A673 (cell line): ENCODE data around the gene TCERG1L. TPM values are rescaled to one million over a fixed set of nuclear protein-coding genes. Genes with fewer than 3 reads are reported as not detected.

Experiments used
- BruUV-seq: library from RNA; stranded (reverse); fragments of 400-500 nt; replicated peaks from 2 replicates; lab custom pipeline; 2021; lab: Mats Ljungman, UMichigan
- CTCF ChIA-PET: fragments of 300-600 bp; sonication (Branson Sonifier 250); formaldehyde crosslinking; loops from one replicate; lab custom pipeline; 2022; ENCODE audit warnings: antibody characterized with exemption; lab: Charles Lee
- POLR2A ChIA-PET: fragments of 300-600 bp; sonication (Branson Sonifier 250); formaldehyde crosslinking; loops from one replicate; lab custom pipeline; 2022; ENCODE audit warnings: antibody characterized with exemption; ENCODE audit not compliant: low non-redundant PET; lab: Charles Lee
- DNase-seq: peaks from one replicate; pipeline ENCODE4 v3.0.0-alpha.2; 2015; ENCODE audit warnings: low spot score
- H3K27ac ChIP-seq: fragments of 200-600 bp; sonication (generic); 2 replicates; pipeline ENCODE4 v1.5.1; 2016; ENCODE audit warnings: mixed run types, low read depth, mild to moderate bottlenecking, mixed read lengths, antibody characterized with exemption, low read length; ENCODE audit not compliant: poor library complexity, severe bottlenecking
- H3K27me3 ChIP-seq: fragments of 200-600 bp; sonication (generic); replicated peaks from 2 replicates; pipeline ENCODE4 v1.6.1; 2017; ENCODE audit warnings: mixed run types, low read depth, mild to moderate bottlenecking, mixed read lengths, antibody characterized with exemption, low read length; ENCODE audit not compliant: insufficient read depth, poor library complexity
- H3K36me3 ChIP-seq: fragments of 200-600 bp; sonication (generic); 2 replicates; pipeline ENCODE4 v1.6.1; 2016; ENCODE audit warnings: mixed run types, mild to moderate bottlenecking, mixed read lengths, antibody characterized with exemption, low read length; ENCODE audit not compliant: insufficient read depth, poor library complexity, severe bottlenecking
- H3K4me1 ChIP-seq: fragments of 200-600 bp; sonication (generic); 2 replicates; pipeline ENCODE4 v1.6.1; 2017; ENCODE audit warnings: mixed run types, mild to moderate bottlenecking, mixed read lengths, antibody characterized with exemption, low read length; ENCODE audit not compliant: insufficient read depth, poor library complexity, severe bottlenecking
- H3K4me3 ChIP-seq: fragments of 200-600 bp; sonication (generic); 2 replicates; pipeline ENCODE4 v1.5.1; 2016; ENCODE audit warnings: low read depth, mixed run types, mild to moderate bottlenecking, mixed read lengths, low read length; ENCODE audit not compliant: poor library complexity, severe bottlenecking
- H3K9me3 ChIP-seq: fragments of 200-600 bp; sonication (generic); 2 replicates; pipeline ENCODE4 v1.6.1; 2016; ENCODE audit warnings: mixed run types, low read depth, mild to moderate bottlenecking, mixed read lengths, antibody characterized with exemption, low read length; ENCODE audit not compliant: poor library complexity, severe bottlenecking
- CTCF ChIP-seq: fragments of 300-800, 200-600 bp; sonication (generic); conservative IDR thresholded peaks from 2 replicates; pipeline ENCODE4 v1.5.1; 2017; ENCODE audit warnings: low read depth, mild to moderate bottlenecking, antibody characterized with exemption, low read length, moderate library complexity, mixed read lengths
- EZH2 ChIP-seq: fragments of 200-600 bp; sonication (generic); IDR thresholded peaks from 2 replicates; pipeline ENCODE4 v1.6.1; 2017; ENCODE audit warnings: borderline replicate concordance, low read depth, mild to moderate bottlenecking, mixed read lengths, antibody characterized with exemption, low read length; ENCODE audit not compliant: poor library complexity, severe bottlenecking
- intact Hi-C: fragments of 100-400 bp; cut with micrococcal nuclease; formaldehyde crosslinking; loops from one replicate; pipeline ENCODE4 v1.10.0; 2022; ENCODE audit not compliant: unreplicated experiment
- total RNA-seq: library from RNA; stranded (reverse); gene quantifications from 2 replicates; pipeline ENCODE4 v1.2.3, GENCODE V29; 2021

Gene TCERG1L
- total RNA-seq, 1 experiment from 2014 or later, result 16.3 TPM

GRCh38 chr10:131168238-131168875 lies 143.2 kb downstream of the TCERG1L start:
- no peak for DNase-seq
- Histone ChIP-seq H3K4me3 (no peak overlapping the region), H3K27ac (no peak overlapping the region), H3K36me3 (no peaks in the 10 kb centered on the region), H3K4me1 (peaks cover 9% of the 10 kb centered on the region), H3K27me3 (no peaks in the 10 kb centered on the region), H3K9me3 (no peaks in the 10 kb centered on the region)
- intact Hi-C loops, result no loop called here
- ChIA-PET CTCF (no interaction called here), POLR2A (no interaction called here)
- TF ChIP-seq EZH2, result no peak
- no peak for TF ChIP-seq CTCF
- BruUV-seq, result no TSS peak

GRCh38 chr10:131167036-131167860 lies 144.3 kb downstream of the TCERG1L start:
- Histone ChIP-seq H3K27ac (no peak overlapping the region), H3K36me3 (no peaks in the 10 kb centered on the region), H3K4me3 (no peak overlapping the region), H3K27me3 (no peaks in the 10 kb centered on the region), H3K9me3 (no peaks in the 10 kb centered on the region), H3K4me1 (peaks cover 9% of the 10 kb centered on the region)
- DNase-seq, result no peak
- intact Hi-C loops, result no loop called here
- CTCF ChIA-PET, result no interaction called here
- BruUV-seq, result no TSS peak
- POLR2A ChIA-PET, result no interaction called here
- TF ChIP-seq CTCF (no peak), EZH2 (no peak)

- Histone ChIP-seq H3K4me1 (peaks cover 9% of the 10 kb centered on the region), H3K27ac (no peak overlapping the region), H3K9me3 (no peaks in the 10 kb centered on the region), H3K27me3 (no peaks in the 10 kb centered on the region), H3K4me3 (no peak overlapping the region), H3K36me3 (no peaks in the 10 kb centered on the region)
- ChIA-PET POLR2A (no interaction called here), CTCF (no interaction called here)
- intact Hi-C loops, result no loop called here
- no TSS peak for BruUV-seq
- DNase-seq, result no peak
- TF ChIP-seq EZH2 (no peak), CTCF (no peak)
Measured at GRCh38 chr10:131166486-131166885, 145.0 kb downstream of the TCERG1L start.
